GM21515 (cell line): ENCODE measurements around the gene TAF4B.

Source experiments
- ATAC-seq: cut with Tn5 transposase; IDR thresholded peaks from one replicate; pipeline ENCODE4 v1.9.1; 2021; ENCODE audit not compliant: unreplicated experiment

TAF4B gene

DNA sequence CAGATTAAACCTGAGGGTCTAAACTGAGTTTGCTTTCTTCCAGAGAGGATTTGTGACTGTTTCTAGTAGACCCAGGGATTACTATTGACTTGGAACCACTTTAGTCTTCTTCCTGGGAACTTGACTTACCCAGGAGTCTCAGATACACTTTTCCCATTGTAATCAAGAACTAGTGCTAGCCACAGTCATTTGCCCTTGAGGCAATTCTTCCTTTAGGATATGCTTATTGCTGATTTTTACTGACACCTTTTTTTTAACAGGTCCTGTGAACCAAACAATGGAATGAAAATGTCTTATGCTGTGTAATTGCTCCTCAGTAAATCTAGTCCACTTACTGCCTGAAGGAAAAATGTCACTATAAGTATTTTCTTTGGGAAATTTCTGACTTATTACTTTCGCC lies 78.3 kb downstream of the TAF4B start:
- ATAC-seq, result no peak

GRCh38 chr18:26307161-26307773 lies 81.0 kb downstream of the TAF4B start:
- peak; percentile 62 for ATAC-seq

GRCh38 chr18:26309281-26309680 lies 83.0 kb downstream of the TAF4B start:
- no peak for ATAC-seq

GRCh38 chr18:26312199-26312598 lies 86.0 kb downstream of the TAF4B start:
- ATAC-seq, result no peak

DNA sequence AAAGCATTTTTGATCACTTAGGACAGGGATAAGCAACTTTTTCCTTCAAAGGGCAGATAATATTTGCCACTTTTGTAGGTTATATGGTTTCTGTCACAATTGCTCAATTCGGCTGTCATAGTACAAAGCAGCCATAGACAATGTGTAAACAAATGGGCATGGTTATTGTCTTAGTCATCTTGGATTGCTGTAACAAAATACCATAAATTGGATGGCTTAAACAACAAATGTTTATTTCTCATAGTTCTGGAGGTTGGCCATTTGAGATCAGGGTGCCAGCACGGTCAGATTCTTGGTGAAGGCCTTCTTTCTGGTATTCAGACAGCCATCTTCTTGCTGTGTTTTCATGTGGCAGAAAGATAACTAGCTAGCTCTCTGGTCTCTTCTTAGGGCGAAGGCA lies 91.2 kb downstream of the TAF4B start:
- ATAC-seq, result no peak

GRCh38 chr18:26320686-26321085 lies 94.4 kb downstream of the TAF4B start:
- no peak for ATAC-seq

DNA sequence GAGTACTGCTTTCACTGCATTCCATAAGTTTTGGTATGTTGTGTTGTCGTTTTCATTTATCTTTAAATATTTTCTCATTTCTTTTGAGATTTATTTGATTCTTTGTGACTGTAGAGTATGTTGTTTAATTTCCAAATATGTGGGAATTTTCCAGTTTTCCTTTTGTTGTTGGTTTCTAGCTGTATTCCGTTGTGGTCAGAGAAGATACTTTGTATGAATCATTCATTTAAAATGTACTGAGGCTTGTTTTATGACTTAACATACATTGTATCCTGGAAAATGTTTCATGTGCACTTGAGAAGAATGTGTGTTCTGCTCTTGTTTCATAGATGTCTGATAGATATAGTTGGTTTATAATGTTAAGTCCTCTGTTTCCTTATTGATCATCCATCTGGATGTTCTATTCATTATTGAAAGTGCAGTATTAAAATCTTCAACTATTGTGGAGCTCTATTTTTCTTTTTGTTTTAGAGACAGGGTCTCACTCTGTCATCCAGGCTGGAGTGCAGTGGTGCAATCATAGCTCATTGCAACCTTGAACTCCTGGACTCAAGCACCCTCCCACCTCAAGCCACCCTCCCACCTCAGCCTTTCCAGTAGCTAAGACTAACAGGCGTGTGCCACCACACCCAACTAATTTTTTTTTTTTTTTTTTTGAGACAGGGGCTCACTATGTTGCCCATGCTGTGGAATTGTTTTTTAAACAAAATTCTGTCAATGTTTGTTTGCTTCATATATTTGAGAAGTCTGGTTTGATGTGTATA lies 96.8 kb downstream of the TAF4B start:
- ATAC-seq, result no peak

DNA sequence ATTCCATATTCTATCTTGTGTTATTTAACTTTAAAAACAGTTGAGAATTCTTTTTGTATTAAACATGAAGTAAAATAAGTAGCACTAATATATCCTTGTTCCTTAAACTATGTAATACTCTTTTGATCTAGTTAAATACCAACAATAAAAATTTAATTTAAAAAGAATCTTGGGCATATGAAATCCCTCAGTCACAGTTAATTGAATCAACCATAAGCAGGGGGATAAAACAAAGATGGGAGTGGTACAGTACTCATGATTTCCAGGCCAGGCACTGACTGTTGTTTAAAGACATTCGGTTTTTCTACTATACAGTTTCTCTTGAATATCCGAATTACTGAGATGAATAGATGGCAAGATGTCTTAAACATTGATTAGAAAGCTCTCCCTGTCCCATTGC lies 99.5 kb downstream of the TAF4B start:
- ATAC-seq, result no peak

GRCh38 chr18:26327062-26327461 lies 100.8 kb downstream of the TAF4B start:
- no peak for ATAC-seq

GRCh38 chr18:26332991-26333390 lies 106.7 kb downstream of the TAF4B start:
- ATAC-seq, result no peak

- ATAC-seq, result no peak
These were observed 108.9 kb downstream of the TAF4B start for GRCh38 chr18:26335156-26335555.

GRCh38 chr18:26335571-26336487 lies 109.6 kb downstream of the TAF4B start:
- ATAC-seq, result no peak

DNA sequence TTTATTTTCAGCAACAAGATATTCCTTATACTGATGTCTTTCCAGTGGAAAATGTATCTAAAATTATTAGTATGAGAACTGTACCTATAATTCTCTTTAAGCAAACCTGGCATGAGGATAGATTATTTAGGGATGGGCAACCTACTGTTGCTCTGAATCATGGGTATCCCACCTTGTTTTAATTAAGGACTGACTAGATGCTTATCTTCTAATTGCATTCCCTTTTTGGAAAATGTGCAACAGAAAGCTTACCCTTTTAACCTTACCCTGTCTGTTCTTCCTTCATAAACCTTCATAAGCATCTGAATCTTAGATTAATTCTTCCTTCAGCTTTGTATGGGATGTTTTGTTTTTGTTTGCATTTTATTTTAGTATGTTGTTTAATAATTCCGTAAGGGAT lies 110.3 kb downstream of the TAF4B start:
- ATAC-seq, result no peak

DNA sequence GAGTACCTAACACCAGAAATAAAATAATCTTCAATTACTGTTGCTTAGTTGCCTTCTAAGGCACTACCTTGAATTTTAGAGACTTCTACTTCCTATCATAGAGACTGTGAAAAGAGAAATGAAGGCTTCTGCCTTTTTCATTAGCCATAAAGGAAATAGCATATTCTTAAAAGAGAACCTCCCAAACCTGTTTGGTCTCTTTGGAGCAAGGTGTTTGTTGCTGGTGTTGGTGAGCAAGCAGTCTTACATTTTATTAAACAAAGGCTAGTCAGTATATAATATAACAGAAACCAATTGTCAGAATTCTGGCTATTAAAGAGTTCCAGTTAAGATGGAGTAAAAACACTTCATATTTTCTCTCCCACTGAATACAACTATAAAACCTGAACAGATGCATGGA lies 116.4 kb downstream of the TAF4B start:
- no peak for ATAC-seq

DNA sequence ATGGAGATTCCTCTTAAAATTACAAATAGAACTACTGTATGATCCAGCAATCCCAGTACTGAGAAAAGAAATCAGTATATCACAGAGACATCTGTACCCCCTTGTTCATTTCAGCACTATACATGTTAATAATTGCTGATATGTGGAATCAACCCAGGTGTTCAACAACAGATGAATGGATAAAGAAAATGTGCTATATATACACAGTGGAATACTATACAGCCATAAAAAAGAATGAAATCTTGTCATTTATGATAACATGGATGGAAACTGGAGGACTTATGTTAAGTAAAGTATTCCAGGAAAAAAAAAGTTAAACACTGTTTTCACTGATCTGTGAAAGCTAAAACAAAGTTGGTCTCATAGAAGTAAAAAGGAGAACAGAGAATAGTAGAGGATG lies 124.7 kb downstream of the TAF4B start:
- ATAC-seq, result no peak

- ATAC-seq, result peak; percentile 82
These were observed 130.0 kb downstream of the TAF4B start for GRCh38 chr18:26356045-26356785.

DNA sequence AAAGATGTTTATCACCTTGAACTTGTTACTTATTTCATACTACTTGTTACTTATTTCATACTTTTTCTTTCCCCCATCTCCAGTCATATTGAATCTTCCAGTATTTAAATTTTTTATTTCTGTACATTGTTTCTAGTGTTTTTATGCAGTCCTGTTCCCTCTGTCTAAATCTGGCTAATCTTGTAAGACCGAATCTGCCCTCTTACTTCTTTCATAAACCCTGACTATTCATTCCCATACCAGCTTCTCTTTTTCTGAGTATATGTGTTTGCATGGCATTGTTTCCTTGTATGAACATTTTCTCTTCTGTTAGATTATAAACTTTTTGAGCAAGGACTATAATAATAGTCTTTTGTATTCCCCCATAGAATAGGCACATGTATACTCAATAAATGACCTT lies 131.7 kb downstream of the TAF4B start:
- no peak for ATAC-seq

GRCh38 chr18:26362021-26362420 lies 135.8 kb downstream of the TAF4B start:
- ATAC-seq, result no peak

DNA sequence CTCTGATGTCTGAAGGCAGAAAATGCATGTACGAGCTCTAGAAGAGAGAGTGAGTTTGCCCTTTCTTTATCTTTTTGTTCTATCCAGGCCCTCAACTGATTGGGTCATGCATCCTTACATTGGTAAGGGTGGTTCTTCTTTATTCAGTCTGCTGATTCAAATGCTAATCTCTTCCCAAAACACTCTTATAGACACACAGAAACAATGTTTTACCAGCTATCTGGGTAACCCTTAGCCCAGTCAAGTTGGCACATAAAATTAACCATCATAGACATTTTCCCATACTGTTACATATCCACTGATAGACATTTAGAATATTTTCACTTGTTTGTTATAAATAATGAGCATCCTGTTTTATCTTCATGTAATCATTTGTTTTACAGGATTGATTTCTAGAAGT lies 141.2 kb downstream of the TAF4B start:
- no peak for ATAC-seq

- ATAC-seq, result no peak
These were observed 143.8 kb downstream of the TAF4B start for GRCh38 chr18:26370037-26370436.

- ATAC-seq, result no peak
These were observed 149.9 kb downstream of the TAF4B start for GRCh38 chr18:26376105-26376504.
